Mesodermal cell (in vitro differentiated cells): ENCODE data around the gene CYP2R1. TPM values are rescaled to one million over a fixed set of nuclear protein-coding genes. Genes with fewer than 3 reads are reported as not detected.

Experiments used
- H3K27ac ChIP-seq: 2 replicates; pipeline ENCODE4 v1.7.0; 2013; ENCODE audit warnings: mild to moderate bottlenecking, low read depth, low read length, moderate library complexity; ENCODE audit not compliant: severe bottlenecking
- H3K36me3 ChIP-seq: 2 replicates; pipeline ENCODE4 v1.7.1; 2013; ENCODE audit warnings: mild to moderate bottlenecking, low read length, moderate library complexity; ENCODE audit not compliant: control insufficient read depth, insufficient read depth
- H3K4me1 ChIP-seq: one replicate; pipeline ENCODE4 v1.7.1; 2013; ENCODE audit warnings: mild to moderate bottlenecking, low read length; ENCODE audit not compliant: insufficient read depth, control insufficient read depth, poor library complexity, severe bottlenecking
- H3K4me3 ChIP-seq: 2 replicates; pipeline ENCODE4 v1.7.0; 2013; ENCODE audit warnings: low read length, control low read depth, mild to moderate bottlenecking; ENCODE audit not compliant: insufficient read depth, poor library complexity, severe bottlenecking; ENCODE audit errors: extremely low read depth
- H3K9me3 ChIP-seq: 2 replicates; pipeline ENCODE4 v1.7.1; 2013; ENCODE audit warnings: mild to moderate bottlenecking, low read length, moderate library complexity; ENCODE audit not compliant: control insufficient read depth
- WGBS, 2 experiments: methylation state at CpG; one replicate each; pipeline ENCODE4 v1.1.5; 2013; ENCODE audit warnings: missing lambda C conversion rate in 2 of 2; ENCODE audit not compliant: insufficient coverage in 2 of 2; 5-methylcytosine and 5-hydroxymethylcytosine counted together
- polyA plus RNA-seq, 2 experiments: library from polyadenylated mRNA; stranded (reverse); fragments of 50-300 nt; gene quantifications; one replicate each; pipeline ENCODE4 v1.2.3, GENCODE V29; 2013

Gene CYP2R1
- 17.5 TPM for polyA plus RNA-seq (2013, experiment 1 of 2)
- 18.6 TPM for polyA plus RNA-seq (2013, experiment 2 of 2)

GRCh38 chr11:14892036-14892556 is at the start of gene CYP2R1:
CYP2R1 (minus strand) TSS chr11:14892231; CDS start chr11:14892205, 26 bp downstream.
- H3K4me1 ChIP-seq: no peaks in the 10 kb centered on the region
- no peaks in the 10 kb centered on the region for H3K9me3 ChIP-seq
- WGBS, 2 experiments: 4 to 7% methylated on average over 33 to 34 of the region's 36 CpGs
- H3K27ac ChIP-seq: peak within 1 kb of the TSS; percentile 68
- peak within 1 kb of the TSS; percentile 70 for H3K4me3 ChIP-seq
- no peaks in the 10 kb centered on the region for H3K36me3 ChIP-seq

GRCh38 chr11:14938936-14939335 is 46.9 kb upstream of the CYP2R1 start:
- WGBS, 2 experiments: 40 to 100% methylated on average over 1 of the region's 1 CpG

GRCh38 chr11:14934641-14935351 is 42.8 kb upstream of the CYP2R1 start:
- H3K27ac ChIP-seq: no peak overlapping the region
- no peaks in the 10 kb centered on the region for H3K4me1 ChIP-seq
- H3K36me3 ChIP-seq: no peaks in the 10 kb centered on the region
- no peaks in the 10 kb centered on the region for H3K9me3 ChIP-seq
- 100% methylated on average over 1 of the region's 1 CpG for WGBS, 2 experiments
- no peak overlapping the region for H3K4me3 ChIP-seq

More at GRCh38 chr11:14938936-14939335, 46.9 kb upstream of the CYP2R1 start:
- no peaks in the 10 kb centered on the region for H3K36me3 ChIP-seq
- H3K4me1 ChIP-seq: no peaks in the 10 kb centered on the region
- no peak overlapping the region for H3K4me3 ChIP-seq
- H3K27ac ChIP-seq: no peak overlapping the region
- no peaks in the 10 kb centered on the region for H3K9me3 ChIP-seq

GRCh38 chr11:14932447-14932846 is 40.4 kb upstream of the CYP2R1 start:
- no peak overlapping the region for H3K4me3 ChIP-seq
- H3K27ac ChIP-seq: no peak overlapping the region
- H3K4me1 ChIP-seq: peaks cover under 1% of the 10 kb centered on the region

GRCh38 chr11:14930369-14930768 is 38.3 kb upstream of the CYP2R1 start:
- 80% methylated on average over 2 of the region's 2 CpGs; no CpG with 5 or more reads in 1 of the 2 experiments for WGBS, 2 experiments
- Histone ChIP-seq H3K9me3 (peaks cover 7% of the 10 kb centered on the region), H3K27ac (no peak overlapping the region), H3K36me3 (no peaks in the 10 kb centered on the region), H3K4me3 (no peak overlapping the region), H3K4me1 (peaks cover 3% of the 10 kb centered on the region)

More at GRCh38 chr11:14932447-14932846, 40.4 kb upstream of the CYP2R1 start:
- H3K36me3 ChIP-seq: no peaks in the 10 kb centered on the region
- peaks cover 7% of the 10 kb centered on the region for H3K9me3 ChIP-seq

GRCh38 chr11:14927146-14927545 is 35.1 kb upstream of the CYP2R1 start:
- H3K4me3 ChIP-seq: no peak overlapping the region
- peaks cover 3% of the 10 kb centered on the region for H3K4me1 ChIP-seq
- no peaks in the 10 kb centered on the region for H3K36me3 ChIP-seq
- no peak overlapping the region for H3K27ac ChIP-seq
- peaks cover 7% of the 10 kb centered on the region for H3K9me3 ChIP-seq

GRCh38 chr11:14924318-14924717 is 32.3 kb upstream of the CYP2R1 start:
- Histone ChIP-seq H3K36me3 (no peaks in the 10 kb centered on the region), H3K4me3 (no peak overlapping the region), H3K4me1 (peaks cover 3% of the 10 kb centered on the region), H3K27ac (no peak overlapping the region), H3K9me3 (peaks cover 7% of the 10 kb centered on the region)
- WGBS, 2 experiments: 100% methylated on average over 1 to 2 of the region's 3 CpGs

GRCh38 chr11:14916403-14916802 is 24.4 kb upstream of the CYP2R1 start:
- Histone ChIP-seq H3K4me3 (no peak overlapping the region), H3K27ac (no peak overlapping the region), H3K4me1 (no peaks in the 10 kb centered on the region), H3K36me3 (no peaks in the 10 kb centered on the region), H3K9me3 (no peaks in the 10 kb centered on the region)
- no CpG with 5 or more reads among the region's 1 CpG for WGBS, 2 experiments

GRCh38 chr11:14914536-14914935 is 22.5 kb upstream of the CYP2R1 start:
- WGBS, 2 experiments: 81 to 86% methylated on average over 2 of the region's 3 CpGs
- Histone ChIP-seq H3K4me1 (no peaks in the 10 kb centered on the region), H3K9me3 (no peaks in the 10 kb centered on the region), H3K4me3 (no peak overlapping the region), H3K27ac (no peak overlapping the region), H3K36me3 (no peaks in the 10 kb centered on the region)

- Histone ChIP-seq H3K27ac (no peak overlapping the region), H3K9me3 (no peaks in the 10 kb centered on the region), H3K4me3 (no peak overlapping the region), H3K4me1 (no peaks in the 10 kb centered on the region), H3K36me3 (no peaks in the 10 kb centered on the region)
- 84 to 85% methylated on average over 2 to 3 of the region's 6 CpGs for WGBS, 2 experiments
Measured at GRCh38 chr11:14908214-14908880, 16.3 kb upstream of the CYP2R1 start.
